Endothelial cell of umbilical vein (primary cell): ENCODE measurements around the gene CFAP45.

Experiments used
- CTCF ChIP-seq, 2 donors: IDR thresholded peaks; 1 replicate in 1 of 2; 2 replicates in 1 of 2; pipeline ENCODE4 v1.5.1; 2011; ENCODE audit warnings: low read length in 2 of 2, mild to moderate bottlenecking in 2 of 2, moderate library complexity in 2 of 2, control low read depth in 1 of 2, inconsistent platforms in 1 of 2, low read depth in 1 of 2; ENCODE audit not compliant: insufficient read depth in 1 of 2; ENCODE audit errors: extremely low read depth in 1 of 2
- EZH2 ChIP-seq: IDR thresholded peaks from 2 replicates; pipeline ENCODE4 v1.6.1; 2012; ENCODE audit warnings: borderline replicate concordance, low read depth, mild to moderate bottlenecking, moderate library complexity, low read length, inconsistent platforms; ENCODE audit not compliant: severe bottlenecking
- FOS ChIP-seq: IDR thresholded peaks from 2 replicates; pipeline ENCODE4 v1.6.1; 2011; ENCODE audit warnings: mild to moderate bottlenecking, low read length, moderate library complexity, borderline replicate concordance; ENCODE audit not compliant: insufficient read depth
- GATA2 ChIP-seq: IDR thresholded peaks from 2 replicates; pipeline ENCODE4 v1.7.0; 2011; ENCODE audit warnings: low read depth, mild to moderate bottlenecking, moderate library complexity, mixed read lengths, low read length; ENCODE audit not compliant: insufficient read length, insufficient read depth
- JUN ChIP-seq: IDR thresholded peaks from 2 replicates; pipeline ENCODE4 v1.6.1; 2011; ENCODE audit warnings: borderline replicate concordance, low read depth; ENCODE audit not compliant: insufficient read length, insufficient read depth
- MAX ChIP-seq: IDR thresholded peaks from 2 replicates; pipeline ENCODE4 v1.6.1; 2011; ENCODE audit not compliant: insufficient read depth, insufficient read length
- MYC ChIP-seq: IDR thresholded peaks from one replicate; pipeline ENCODE4 v1.6.1; 2011; ENCODE audit warnings: mild to moderate bottlenecking, low read depth, low read length
- POLR2A ChIP-seq: IDR thresholded peaks from 2 replicates; pipeline ENCODE4 v1.6.1; 2012; ENCODE audit warnings: low read depth, mild to moderate bottlenecking, control low read depth, low read length
- POLR2AphosphoS5 ChIP-seq: IDR thresholded peaks from 2 replicates; pipeline ENCODE4 v1.6.1; 2012; ENCODE audit warnings: low read depth, mild to moderate bottlenecking, control low read depth, low read length, moderate library complexity; ENCODE audit not compliant: insufficient read depth

- no peak for TF ChIP-seq CTCF (IDR thresholded peaks at IDR 0.05; ENCODE audit: extremely low read depth in 1 of 2, insufficient read depth in 1 of 2, low read depth in 1 of 2, low read length in 2 of 2)
- TF ChIP-seq FOS: no peak
- TF ChIP-seq EZH2: no peak
- no peak for TF ChIP-seq MAX
- TF ChIP-seq JUN: no peak
- TF ChIP-seq POLR2AphosphoS5: no peak
- TF ChIP-seq POLR2A: no peak
- TF ChIP-seq MYC: no peak
- no peak for TF ChIP-seq GATA2
Measured at GRCh38 chr1:159862031-159862430, 37.9 kb downstream of the CFAP45 start.
